Esophagus squamous epithelium (tissue), 5 donors: ENCODE results near the gene CCT6B. TPM values are rescaled to one million over a fixed set of nuclear protein-coding genes. Genes with fewer than 3 reads are reported as not detected.

Experiments
- DNase-seq: peaks from one replicate; lab custom pipeline; 2025; lab: John Stamatoyannopoulos, UW
- H3K27ac ChIP-seq, 4 donors: fragments of 200-600 bp; sonication (generic); one replicate each; pipeline ENCODE4 v1.5.1; 2016 to 2019; ENCODE audit warnings: mild to moderate bottlenecking in 1 of 4
- H3K27me3 ChIP-seq, 4 donors: fragments of 200-600 bp; sonication (generic); 1 replicate in 3 of 4; 2 replicates in 1 of 4; pipeline versions ENCODE4 v1.5.1 to v1.6.0; 2017 to 2021; ENCODE audit warnings: antibody characterized with exemption in 1 of 4
- H3K36me3 ChIP-seq, 3 donors: fragments of 200-600 bp; sonication (generic); one replicate each; pipeline ENCODE4 v1.5.1; 2016 to 2019
- H3K4me1 ChIP-seq, 3 donors: fragments of 200-600 bp; sonication (generic); one replicate each; pipeline ENCODE4 v1.5.1; 2017 to 2019
- H3K4me3 ChIP-seq, 4 donors: fragments of 200-600 bp; sonication (generic); 1 replicate in 3 of 4; 2 replicates in 1 of 4; pipeline ENCODE4 v1.5.1; 2016 to 2019; ENCODE audit warnings: mild to moderate bottlenecking in 2 of 4, moderate library complexity in 1 of 4
- H3K9me3 ChIP-seq, 3 donors: fragments of 200-600 bp; sonication (generic); one replicate each; pipeline ENCODE4 v1.5.1; 2016 to 2019
- POLR2A ChIP-seq, 4 donors: fragments of 450-650 bp; IDR thresholded peaks; one replicate each; pipeline ENCODE4 v1.6.1; 2017; ENCODE audit warnings: antibody characterized with exemption in 4 of 4, mild to moderate bottlenecking in 4 of 4, moderate library complexity in 3 of 4
- WGBS, 2 donors: methylation state at CpG; one replicate each; pipeline ENCODE4 v1.1.5; 2018; 5-methylcytosine and 5-hydroxymethylcytosine counted together
- intact Hi-C: fragments of 100-400 bp; cut with DNase I; formaldehyde crosslinking; loops from one replicate; pipeline ENCODE4 v1.15.0; 2022
- total RNA-seq, 4 donors: library from RNA; depleted of rRNA; stranded (reverse); fragments of >200 nt; gene quantifications; one replicate each; pipeline ENCODE4 v1.1.0, GENCODE V29; 2016
- TF ChIP-seq, protein P1 (sequence below), 6 experiments: fragments of 450-650 bp in 4 of 6; fragments of 200-600 bp in 2 of 6; sonication (generic) in 2 of 6; IDR thresholded peaks; one replicate each; pipeline ENCODE4 v1.5.1; 2016 to 2019; ENCODE audit warnings: antibody characterized with exemption in 6 of 6, mild to moderate bottlenecking in 4 of 6, moderate library complexity in 4 of 6
- donor health status: DM: yes; HTN: yes; CAD: no.

Gene CCT6B
- total RNA-seq, 4 donors from 2014 or later, result 0.34 to 3.1 (median 1.4) TPM

DNA sequence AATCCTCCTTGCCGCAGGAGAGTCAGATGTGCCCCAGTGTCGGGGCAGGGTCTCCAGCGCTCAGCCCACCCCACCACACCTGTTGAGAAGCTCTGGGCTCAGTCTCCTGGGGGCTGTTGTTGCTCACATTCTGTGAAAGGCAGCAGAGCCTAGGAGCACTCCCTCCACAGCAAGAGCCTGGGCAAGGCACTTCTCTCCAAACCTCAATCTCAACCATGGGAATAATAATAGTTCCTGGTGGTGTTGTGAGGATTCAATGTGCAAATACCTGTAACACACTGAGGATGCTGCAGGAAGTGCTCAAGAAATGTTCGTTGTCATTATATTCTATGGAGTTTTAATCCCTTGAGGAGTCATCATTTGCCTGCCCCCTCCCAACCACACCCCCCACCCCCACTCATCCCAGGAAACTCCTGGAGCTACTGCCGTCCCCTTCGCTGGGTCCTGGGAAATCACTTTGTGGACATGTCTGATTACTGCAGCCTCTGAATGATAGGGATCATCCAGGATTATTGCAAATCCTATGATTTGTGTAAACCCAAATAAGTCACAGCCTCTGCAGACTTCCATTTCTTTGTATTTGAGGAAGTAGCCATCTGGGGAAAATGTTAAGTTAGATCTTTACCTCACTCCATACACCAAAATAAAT, 61.5 kb downstream of the CCT6B start:
- intact Hi-C loops, result no loop called here
- H3K4me3 ChIP-seq, result no peak overlapping the region
- DNase-seq, result no peak
- WGBS, 2 donors, result 57 to 70% methylated on average over 4 to 5 of the region's 6 CpGs
- peaks cover 0 to 37% (median 0%) of the 10 kb centered on the region in 4 donors for H3K27me3 ChIP-seq
- TF ChIP-seq, protein P1, sequence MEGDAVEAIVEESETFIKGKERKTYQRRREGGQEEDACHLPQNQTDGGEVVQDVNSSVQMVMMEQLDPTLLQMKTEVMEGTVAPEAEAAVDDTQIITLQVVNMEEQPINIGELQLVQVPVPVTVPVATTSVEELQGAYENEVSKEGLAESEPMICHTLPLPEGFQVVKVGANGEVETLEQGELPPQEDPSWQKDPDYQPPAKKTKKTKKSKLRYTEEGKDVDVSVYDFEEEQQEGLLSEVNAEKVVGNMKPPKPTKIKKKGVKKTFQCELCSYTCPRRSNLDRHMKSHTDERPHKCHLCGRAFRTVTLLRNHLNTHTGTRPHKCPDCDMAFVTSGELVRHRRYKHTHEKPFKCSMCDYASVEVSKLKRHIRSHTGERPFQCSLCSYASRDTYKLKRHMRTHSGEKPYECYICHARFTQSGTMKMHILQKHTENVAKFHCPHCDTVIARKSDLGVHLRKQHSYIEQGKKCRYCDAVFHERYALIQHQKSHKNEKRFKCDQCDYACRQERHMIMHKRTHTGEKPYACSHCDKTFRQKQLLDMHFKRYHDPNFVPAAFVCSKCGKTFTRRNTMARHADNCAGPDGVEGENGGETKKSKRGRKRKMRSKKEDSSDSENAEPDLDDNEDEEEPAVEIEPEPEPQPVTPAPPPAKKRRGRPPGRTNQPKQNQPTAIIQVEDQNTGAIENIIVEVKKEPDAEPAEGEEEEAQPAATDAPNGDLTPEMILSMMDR (IDR thresholded peaks at IDR 0.05), result no peak
- TF ChIP-seq POLR2A (IDR thresholded peaks at IDR 0.05), result no peak
- H3K36me3 ChIP-seq, result no peaks in the 10 kb centered on the region
- no peaks in the 10 kb centered on the region for H3K9me3 ChIP-seq
- no peaks in the 10 kb centered on the region for H3K4me1 ChIP-seq
- H3K27ac ChIP-seq, result no peak overlapping the region

DNA sequence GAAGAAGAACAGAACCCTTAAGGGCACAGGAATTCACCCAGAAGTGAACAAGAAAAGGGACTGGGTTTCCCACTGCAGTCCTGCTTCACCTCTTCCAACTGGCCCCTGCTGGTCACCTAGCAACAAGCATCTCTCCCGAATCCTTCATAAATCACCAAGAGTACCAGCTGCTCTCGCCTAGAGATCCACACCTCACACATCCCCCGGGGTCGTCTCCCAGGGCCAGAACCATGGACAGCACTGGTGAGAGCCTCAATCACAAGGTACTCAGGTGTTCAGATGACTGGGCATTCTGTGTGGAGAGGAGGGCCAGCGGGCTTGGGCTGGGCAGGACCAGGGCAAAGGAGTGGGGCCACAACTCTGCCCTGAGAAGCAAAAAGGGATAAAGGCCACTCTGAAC, 65.9 kb downstream of the CCT6B start:
- WGBS, 2 donors, result 28 to 33% methylated on average over 1 to 4 of the region's 5 CpGs
- TF ChIP-seq POLR2A (IDR thresholded peaks at IDR 0.05), result no peak
- TF ChIP-seq, protein P1 (IDR thresholded peaks at IDR 0.05), result no peak
- Histone ChIP-seq H3K27me3 (peaks cover 0 to 72% (median 0%) of the 10 kb centered on the region in 4 donors), H3K27ac (no peak overlapping the region), H3K36me3 (no peaks in the 10 kb centered on the region), H3K9me3 (no peaks in the 10 kb centered on the region), H3K4me3 (no peak overlapping the region), H3K4me1 (no peaks in the 10 kb centered on the region)
- DNase-seq, result no peak
- intact Hi-C loops, result no loop called here

DNA sequence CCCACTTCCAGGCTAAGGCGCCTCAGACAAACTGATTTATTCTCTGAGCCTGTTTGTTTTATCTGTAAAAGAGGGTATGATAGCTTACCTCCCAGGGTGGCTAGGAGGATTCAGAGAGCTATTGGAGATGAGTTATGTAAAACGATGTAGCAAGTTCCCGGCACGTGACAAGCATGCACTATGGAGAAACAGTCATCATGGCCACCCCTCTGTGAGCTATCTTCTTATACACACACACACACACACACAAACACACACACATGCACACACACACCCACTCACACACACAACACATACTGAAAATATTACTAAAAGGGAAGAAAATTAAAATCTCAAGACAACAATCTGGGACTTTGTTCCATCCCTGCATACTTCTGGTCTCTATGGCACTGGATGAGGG, 66.3 kb downstream of the CCT6B start:
- H3K36me3 ChIP-seq, result no peaks in the 10 kb centered on the region
- H3K27ac ChIP-seq, result no peak overlapping the region
- peaks cover 0 to 76% (median 0%) of the 10 kb centered on the region in 4 donors for H3K27me3 ChIP-seq
- H3K4me3 ChIP-seq, result no peak overlapping the region
- no peak for TF ChIP-seq POLR2A (IDR thresholded peaks at IDR 0.05)
- TF ChIP-seq, protein P1 (IDR thresholded peaks at IDR 0.05), result no peak
- intact Hi-C loops, result no loop called here
- WGBS, 2 donors, result 90 to 96% methylated on average over 3 to 4 of the region's 4 CpGs
- no peaks in the 10 kb centered on the region for H3K9me3 ChIP-seq
- H3K4me1 ChIP-seq, result no peaks in the 10 kb centered on the region
- DNase-seq, result no peak

DNA sequence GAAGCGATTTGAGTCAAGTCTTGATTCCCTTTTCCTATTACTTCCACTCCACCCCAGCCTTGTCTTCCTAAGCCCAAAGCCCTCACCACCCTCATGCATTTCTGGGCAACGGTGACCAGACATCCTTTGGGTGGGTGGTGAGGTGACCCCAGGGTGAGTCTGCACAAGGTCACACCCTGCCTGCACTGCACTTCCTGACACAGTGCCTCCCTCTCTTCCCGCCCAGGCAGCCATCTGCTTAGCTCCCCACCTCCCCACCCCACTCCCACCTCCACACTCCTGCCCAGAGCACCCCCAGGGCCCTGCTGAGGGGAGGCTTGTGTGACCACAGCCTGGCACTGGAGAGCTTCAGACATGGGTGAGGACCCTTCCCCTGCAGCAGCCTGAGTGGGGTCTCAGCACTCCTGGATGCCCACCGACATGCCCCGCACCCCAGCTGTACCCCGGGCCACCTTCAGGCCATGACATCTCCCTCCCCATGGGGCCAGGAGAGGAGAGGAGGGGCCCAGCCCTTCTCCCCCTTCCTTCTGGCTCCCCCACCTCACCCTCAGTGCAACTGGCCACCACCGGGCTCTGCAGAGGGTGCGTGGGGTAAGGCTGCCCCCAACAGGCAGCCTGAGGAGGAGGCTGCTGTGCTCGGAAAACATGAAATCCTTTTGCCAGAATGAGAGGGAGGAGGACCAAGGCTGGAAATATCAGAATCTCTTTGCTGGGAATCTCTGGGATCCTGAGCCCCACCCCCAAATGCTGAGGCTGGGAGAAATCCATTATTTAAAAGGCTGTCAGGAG, 68.6 kb downstream of the CCT6B start:
- no peak for DNase-seq
- Histone ChIP-seq H3K27me3 (peaks cover 0 to 83% (median 0%) of the 10 kb centered on the region in 4 donors), H3K36me3 (no peaks in the 10 kb centered on the region), H3K4me1 (no peaks in the 10 kb centered on the region), H3K9me3 (no peaks in the 10 kb centered on the region), H3K4me3 (no peak overlapping the region), H3K27ac (no peak overlapping the region)
- TF ChIP-seq, protein P1 (IDR thresholded peaks at IDR 0.05), result peak in 1 of 6 experiments; percentile 31
- TF ChIP-seq POLR2A (IDR thresholded peaks at IDR 0.05), result no peak
- intact Hi-C loops, result no loop called here
- 46 to 59% methylated on average over 3 to 7 of the region's 9 CpGs for WGBS, 2 donors

DNA sequence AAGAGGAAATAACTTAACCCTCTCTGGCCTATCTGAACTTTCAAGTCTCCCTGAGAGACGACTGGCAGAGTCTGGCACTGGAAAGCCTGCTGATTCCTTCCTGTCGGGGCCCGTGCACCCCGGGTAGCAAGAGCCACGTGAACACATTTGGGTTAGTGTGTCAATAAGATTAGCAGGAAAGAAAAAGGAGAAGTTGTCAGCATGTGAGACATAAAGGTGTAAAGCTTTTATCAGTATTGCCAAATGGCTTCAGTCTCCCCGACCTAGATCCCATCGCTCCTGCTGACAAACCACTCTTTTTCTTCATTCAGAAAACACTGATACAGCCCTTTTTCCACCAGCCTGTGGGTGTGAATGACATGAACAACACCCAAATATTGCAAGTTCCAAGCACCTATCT, 74.4 kb downstream of the CCT6B start:
- no peaks in the 10 kb centered on the region for H3K4me1 ChIP-seq

More for the DNA sequence above, 74.4 kb downstream of the CCT6B start:
- peaks cover 0 to 85% (median 0%) of the 10 kb centered on the region in 4 donors for H3K27me3 ChIP-seq
- no peak for DNase-seq
- no peak for TF ChIP-seq POLR2A (IDR thresholded peaks at IDR 0.05)
- TF ChIP-seq, protein P1 (IDR thresholded peaks at IDR 0.05), result no peak
- H3K27ac ChIP-seq, result no peak overlapping the region
- no peaks in the 10 kb centered on the region for H3K9me3 ChIP-seq
- no peaks in the 10 kb centered on the region for H3K36me3 ChIP-seq
- intact Hi-C loops, result no loop called here
- H3K4me3 ChIP-seq, result no peak overlapping the region
- WGBS, 2 donors, result 1 to 9% methylated on average over 7 of the region's 7 CpGs
